GM23248 (cell line): Measurements from ENCODE around the gene UQCRQ. TPM values are rescaled to one million over a fixed set of nuclear protein-coding genes. Genes with fewer than 3 reads are reported as not detected.
A peak's percentile ranks its signal among the peaks of the same experiment; 100 is the strongest.

Experiments used
- DNase-seq: peaks from one replicate; pipeline ENCODE4 v3.0.0-alpha.2; 2015
- H2AFZ ChIP-seq: fragments of 200-600 bp; sonication (generic); 2 replicates; pipeline ENCODE4 v1.6.1; 2016; ENCODE audit warnings: antibody characterized with exemption
- H3F3A ChIP-seq: fragments of 200-600 bp; sonication (generic); 2 replicates; pipeline ENCODE4 v1.6.1; 2016; ENCODE audit warnings: mild to moderate bottlenecking, antibody characterized with exemption, mixed run types; ENCODE audit not compliant: insufficient read depth
- H3K27ac ChIP-seq: fragments of 200-600 bp; sonication (generic); 2 replicates; pipeline ENCODE4 v1.5.1; 2016; ENCODE audit warnings: mild to moderate bottlenecking
- H3K27me3 ChIP-seq: fragments of 200-600 bp; sonication (generic); replicated peaks from 2 replicates; pipeline ENCODE4 v1.6.1; 2016; ENCODE audit warnings: mild to moderate bottlenecking; ENCODE audit not compliant: insufficient read depth
- H3K36me3 ChIP-seq: fragments of 200-600 bp; sonication (generic); 2 replicates; pipeline ENCODE4 v1.6.1; 2016; ENCODE audit warnings: low read depth, mild to moderate bottlenecking
- H3K4me1 ChIP-seq: fragments of 200-600 bp; sonication (generic); 2 replicates; pipeline ENCODE4 v1.6.1; 2016; ENCODE audit warnings: mild to moderate bottlenecking; ENCODE audit not compliant: insufficient read depth
- H3K4me2 ChIP-seq: fragments of 200-600 bp; sonication (generic); one replicate; pipeline ENCODE4 v1.6.1; 2016; ENCODE audit warnings: mild to moderate bottlenecking; ENCODE audit not compliant: unreplicated experiment
- H3K4me3 ChIP-seq: fragments of 200-600 bp; sonication (generic); 2 replicates; pipeline ENCODE4 v1.5.1; 2016; ENCODE audit warnings: mild to moderate bottlenecking
- H3K79me2 ChIP-seq: fragments of 200-600 bp; sonication (generic); 2 replicates; pipeline ENCODE4 v1.6.1; 2016; ENCODE audit warnings: mild to moderate bottlenecking; ENCODE audit not compliant: insufficient read depth
- H3K9ac ChIP-seq: fragments of 200-600 bp; sonication (generic); 2 replicates; pipeline ENCODE4 v1.6.1; 2016; ENCODE audit warnings: mild to moderate bottlenecking
- H3K9me2 ChIP-seq: fragments of 200-600 bp; sonication (generic); 2 replicates; pipeline ENCODE4 v1.6.1; 2016; ENCODE audit warnings: mixed run types, mild to moderate bottlenecking, moderate library complexity; ENCODE audit not compliant: insufficient read depth
- H3K9me3 ChIP-seq: fragments of 200-600 bp; sonication (generic); one replicate; pipeline ENCODE4 v1.6.1; 2017; ENCODE audit warnings: low read depth
- H4K20me1 ChIP-seq: fragments of 200-600 bp; sonication (generic); 2 replicates; pipeline ENCODE4 v1.6.0; 2016; ENCODE audit not compliant: insufficient read depth
- EZH2 ChIP-seq: fragments of 200-600 bp; sonication (generic); IDR thresholded peaks from 2 replicates; pipeline ENCODE4 v1.6.1; 2018; ENCODE audit warnings: antibody characterized with exemption, mild to moderate bottlenecking; ENCODE audit not compliant: insufficient read depth, poor library complexity, severe bottlenecking
- EZH2phosphoT487 ChIP-seq: fragments of 200-600 bp; sonication (generic); IDR thresholded peaks from 2 replicates; pipeline ENCODE4 v1.6.1; 2018; ENCODE audit warnings: antibody characterized with exemption, moderate library complexity, mild to moderate bottlenecking, low read depth; ENCODE audit not compliant: insufficient read depth
- WGBS, 2 experiments: methylation state at CpG; one replicate each; pipeline ENCODE4 v1.1.6; 2015 to 2017; ENCODE audit warnings: low lambda C conversion rate in 2 of 2, low coverage in 1 of 2; ENCODE audit errors: missing lambda C conversion rate in 2 of 2; 5-methylcytosine and 5-hydroxymethylcytosine counted together
- in situ Hi-C: fragments of 300-500 bp; cut with MboI; formaldehyde crosslinking; loops from 2 replicates; pipeline ENCODE4 v1.15.0; 2020
- polyA plus RNA-seq: library from polyadenylated mRNA; unstranded; fragments of >200 nt; fragmentation: Nextera tagmentation; extraction: Ambion mirVana; gene quantifications from 2 replicates; pipeline ENCODE4 v1.2.1, GENCODE V29; 2016
- total RNA-seq: library from RNA; depleted of rRNA; stranded (reverse); fragments of >200 nt; shearing (Covaris generic); gene quantifications from 2 replicates; pipeline ENCODE4 v1.2.3, GENCODE V29; 2014

The UQCRQ gene
- total and polyA plus RNA-seq, 2 experiments from 2014 or later, result 138 to 1,006 TPM

DNA sequence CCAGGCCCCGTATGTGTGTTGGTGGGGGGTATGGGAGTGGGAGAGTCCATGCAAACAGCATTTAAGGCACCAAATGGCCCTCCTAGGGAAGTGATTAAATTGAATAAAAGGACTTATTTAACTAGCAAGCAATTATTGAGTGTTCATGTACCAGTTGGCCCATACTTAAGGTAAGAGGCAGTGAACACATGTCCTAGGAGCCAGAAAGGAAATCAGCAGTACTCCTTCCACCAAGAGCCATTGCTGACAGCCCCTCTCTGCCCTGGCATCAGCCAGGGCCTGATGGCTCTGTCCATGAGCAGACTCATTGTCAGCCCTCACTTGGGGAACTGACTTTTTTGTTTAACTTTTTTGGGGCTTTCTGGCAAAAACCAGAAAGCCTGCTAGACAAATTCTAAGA, 25.5 kb upstream of the UQCRQ start:
- Histone ChIP-seq H4K20me1 (no peaks in the 10 kb centered on the region), H3K27me3 (no peaks in the 10 kb centered on the region), H3K4me3 (no peak overlapping the region), H2AFZ (no peak overlapping the region), H3K9ac (no peak overlapping the region), H3K36me3 (no peaks in the 10 kb centered on the region), H3K79me2 (no peaks in the 10 kb centered on the region), H3K9me3 (no peaks in the 10 kb centered on the region), H3K9me2 (no peaks in the 10 kb centered on the region), H3K4me2 (no peak overlapping the region), H3K4me1 (peaks cover 14% of the 10 kb centered on the region), H3K27ac (no peak overlapping the region), H3F3A (peaks cover 13% of the 10 kb centered on the region; the same call in 1 of the 2 replicates)
- no peak for TF ChIP-seq EZH2
- TF ChIP-seq EZH2phosphoT487, result no peak
- DNase-seq, result no peak
- in situ Hi-C loops, result no loop called here
- 38 to 59% methylated on average over 1 of the region's 1 CpG for WGBS, 2 experiments

DNA sequence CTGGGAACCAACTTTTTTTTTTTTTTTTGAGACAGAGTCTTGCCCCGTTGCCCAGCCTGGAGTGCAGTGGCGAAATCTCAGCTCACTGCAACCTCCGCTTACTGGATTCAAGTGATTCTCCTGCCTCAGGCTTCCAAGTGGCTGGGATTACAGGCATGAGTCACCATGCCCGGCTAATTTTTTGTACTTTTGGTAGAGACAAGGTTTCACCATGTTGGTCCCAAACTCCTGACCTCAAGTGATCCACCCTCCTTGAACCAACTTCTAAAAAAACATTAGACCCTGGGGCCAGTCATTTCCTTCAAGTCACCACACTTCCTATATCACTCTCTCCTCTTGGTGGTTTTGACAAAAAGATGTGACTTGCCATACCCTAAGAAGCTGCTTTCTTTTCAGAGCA, 25.1 kb upstream of the UQCRQ start:
- no peak overlapping the region for H2AFZ ChIP-seq
- WGBS, 2 experiments, result 76 to 79% methylated on average over 4 of the region's 4 CpGs
- H3K4me3 ChIP-seq, result no peak overlapping the region
- in situ Hi-C loops, result no loop called here
- H3K9me2 ChIP-seq, result no peaks in the 10 kb centered on the region
- H3K27ac ChIP-seq, result no peak overlapping the region
- no peaks in the 10 kb centered on the region for H3K79me2 ChIP-seq
- peaks cover 13% of the 10 kb centered on the region; the same call in 1 of the 2 replicates for H3F3A ChIP-seq
- H3K9me3 ChIP-seq, result no peaks in the 10 kb centered on the region
- H3K36me3 ChIP-seq, result no peaks in the 10 kb centered on the region
- no peak overlapping the region for H3K4me2 ChIP-seq
- H3K9ac ChIP-seq, result no peak overlapping the region
- H3K4me1 ChIP-seq, result peaks cover 14% of the 10 kb centered on the region
- H4K20me1 ChIP-seq, result no peaks in the 10 kb centered on the region
- DNase-seq, result peak; percentile 30
- no peaks in the 10 kb centered on the region for H3K27me3 ChIP-seq
- TF ChIP-seq EZH2, result no peak
- TF ChIP-seq EZH2phosphoT487, result no peak

DNA sequence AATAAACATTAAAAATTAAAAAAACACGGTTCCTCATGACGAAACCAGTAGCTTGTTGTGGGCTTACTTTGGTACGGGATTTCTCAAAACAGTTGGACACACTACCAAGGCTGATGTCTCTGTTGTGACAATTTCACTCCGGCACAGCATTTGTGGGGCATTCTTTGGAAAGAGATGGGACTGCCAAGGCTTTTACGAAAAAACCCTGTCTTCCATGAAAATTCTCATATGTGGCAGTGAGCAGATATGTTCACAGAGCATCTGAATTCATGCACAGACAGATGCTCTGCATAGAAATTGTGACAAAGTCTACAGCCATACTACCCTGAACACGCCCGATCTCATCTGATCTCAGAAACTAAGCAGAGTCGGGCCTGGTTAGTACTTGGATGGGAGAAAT, 18.2 kb upstream of the UQCRQ start:
- WGBS, 2 experiments, result 72 to 74% methylated on average over 8 of the region's 8 CpGs
- H3F3A ChIP-seq, result no peaks in the 10 kb centered on the region
- no peak for TF ChIP-seq EZH2phosphoT487
- TF ChIP-seq EZH2, result no peak
- no peak overlapping the region for H2AFZ ChIP-seq
- no peaks in the 10 kb centered on the region for H3K36me3 ChIP-seq
- H4K20me1 ChIP-seq, result no peaks in the 10 kb centered on the region
- H3K4me1 ChIP-seq, result no peaks in the 10 kb centered on the region
- H3K4me2 ChIP-seq, result no peak overlapping the region
- H3K27ac ChIP-seq, result no peak overlapping the region
- no peak overlapping the region for H3K4me3 ChIP-seq
- in situ Hi-C loops, result no loop called here
- DNase-seq, result no peak
- H3K27me3 ChIP-seq, result no peaks in the 10 kb centered on the region
- H3K9me2 ChIP-seq, result no peaks in the 10 kb centered on the region
- H3K9me3 ChIP-seq, result no peaks in the 10 kb centered on the region
- no peak overlapping the region for H3K9ac ChIP-seq
- no peaks in the 10 kb centered on the region for H3K79me2 ChIP-seq

DNA sequence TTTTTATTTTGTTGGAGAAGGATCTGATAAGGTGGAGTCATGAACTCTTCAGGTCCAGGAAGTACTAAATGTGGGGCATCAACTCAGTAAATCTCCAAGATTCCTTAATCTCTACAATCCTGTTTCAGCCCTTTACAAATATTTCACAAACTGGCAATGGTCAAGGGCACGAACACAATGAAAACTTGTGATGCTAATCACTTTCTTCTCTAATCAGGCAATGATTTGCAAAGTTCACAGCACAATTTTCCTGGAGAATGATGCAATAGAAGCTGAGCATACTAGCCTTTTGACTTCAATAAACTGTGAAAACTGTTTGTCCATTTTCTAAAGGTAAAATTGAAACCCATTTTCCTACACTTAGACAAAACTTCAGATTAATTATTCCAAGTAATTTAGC, 17.1 kb upstream of the UQCRQ start:
- TF ChIP-seq EZH2phosphoT487 (no peak), EZH2 (no peak)
- Histone ChIP-seq H4K20me1 (no peaks in the 10 kb centered on the region), H3K4me2 (no peak overlapping the region), H3K79me2 (no peaks in the 10 kb centered on the region), H3K27ac (no peak overlapping the region), H2AFZ (no peak overlapping the region), H3F3A (no peaks in the 10 kb centered on the region), H3K9me3 (no peaks in the 10 kb centered on the region), H3K36me3 (no peaks in the 10 kb centered on the region), H3K27me3 (no peaks in the 10 kb centered on the region), H3K4me3 (no peak overlapping the region), H3K9ac (no peak overlapping the region), H3K4me1 (0 out of 2 replicates have a peak, but pooled peaks cover 2% of the 10 kb centered on the region), H3K9me2 (no peaks in the 10 kb centered on the region)
- in situ Hi-C loops, result no loop called here
- WGBS, 2 experiments, result 21 to 32% methylated on average over 1 of the region's 1 CpG
- DNase-seq, result no peak

DNA sequence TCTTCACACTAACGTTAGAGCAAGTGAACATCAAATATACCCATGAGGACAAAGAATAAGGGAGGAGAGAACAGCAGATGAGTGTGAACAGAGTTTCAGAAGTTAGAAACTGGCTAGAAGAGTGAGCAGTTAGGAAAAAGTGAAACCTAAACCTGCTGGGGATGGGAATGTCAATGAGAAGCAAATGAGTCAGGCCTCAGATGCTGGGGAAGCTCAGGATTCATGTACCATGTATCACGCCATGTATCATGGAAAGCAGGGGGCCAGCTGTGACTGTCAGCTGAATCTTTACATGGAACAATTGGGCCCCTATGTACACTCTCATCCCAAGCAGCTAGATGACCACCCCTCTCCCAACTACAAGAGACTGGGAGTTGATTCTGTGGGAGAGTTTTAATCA, 16.4 kb upstream of the UQCRQ start:
- in situ Hi-C loops, result no loop called here
- WGBS, 2 experiments, result 38 to 46% methylated on average over 2 of the region's 2 CpGs
- H3K79me2 ChIP-seq, result no peaks in the 10 kb centered on the region
- TF ChIP-seq EZH2 (no peak), EZH2phosphoT487 (no peak)
- H3K4me2 ChIP-seq, result peak overlapping the region; percentile 17
- peak; percentile 82 for DNase-seq
- H3K36me3 ChIP-seq, result no peaks in the 10 kb centered on the region
- H3K27ac ChIP-seq, result 0 out of 2 replicates have a peak overlapping the region, but pooled peaks have one; percentile 22
- H3K9me2 ChIP-seq, result no peaks in the 10 kb centered on the region
- H4K20me1 ChIP-seq, result no peaks in the 10 kb centered on the region
- H2AFZ ChIP-seq, result peak overlapping the region; percentile 49; the same call in 1 of the 2 replicates
- H3K9me3 ChIP-seq, result no peaks in the 10 kb centered on the region
- no peaks in the 10 kb centered on the region for H3K27me3 ChIP-seq
- H3K4me3 ChIP-seq, result no peak overlapping the region
- no peak overlapping the region for H3K9ac ChIP-seq
- H3F3A ChIP-seq, result no peaks in the 10 kb centered on the region
- H3K4me1 ChIP-seq, result 0 out of 2 replicates have a peak, but pooled peaks cover 4% of the 10 kb centered on the region
